Activated T-helper 1 cell treated with anti-CD3 and anti-CD28 coated beads, Interleukin-2, amount 50 U/mL, for 16 hours (primary cell): ENCODE measurements around the gene MASP2.
"Not testable (repeated sequence)": the region's sequence is repeated elsewhere in the genome, so short reads cannot be mapped to it uniquely, and the experiment has no call there.

Experiments
- DNase-seq, 2 donors: peaks; one replicate each; pipeline ENCODE4 v3.0.0-alpha.2; 2020; ENCODE audit warnings: low read depth in 1 of 2, low spot score in 1 of 2

Gene MASP2

DNA sequence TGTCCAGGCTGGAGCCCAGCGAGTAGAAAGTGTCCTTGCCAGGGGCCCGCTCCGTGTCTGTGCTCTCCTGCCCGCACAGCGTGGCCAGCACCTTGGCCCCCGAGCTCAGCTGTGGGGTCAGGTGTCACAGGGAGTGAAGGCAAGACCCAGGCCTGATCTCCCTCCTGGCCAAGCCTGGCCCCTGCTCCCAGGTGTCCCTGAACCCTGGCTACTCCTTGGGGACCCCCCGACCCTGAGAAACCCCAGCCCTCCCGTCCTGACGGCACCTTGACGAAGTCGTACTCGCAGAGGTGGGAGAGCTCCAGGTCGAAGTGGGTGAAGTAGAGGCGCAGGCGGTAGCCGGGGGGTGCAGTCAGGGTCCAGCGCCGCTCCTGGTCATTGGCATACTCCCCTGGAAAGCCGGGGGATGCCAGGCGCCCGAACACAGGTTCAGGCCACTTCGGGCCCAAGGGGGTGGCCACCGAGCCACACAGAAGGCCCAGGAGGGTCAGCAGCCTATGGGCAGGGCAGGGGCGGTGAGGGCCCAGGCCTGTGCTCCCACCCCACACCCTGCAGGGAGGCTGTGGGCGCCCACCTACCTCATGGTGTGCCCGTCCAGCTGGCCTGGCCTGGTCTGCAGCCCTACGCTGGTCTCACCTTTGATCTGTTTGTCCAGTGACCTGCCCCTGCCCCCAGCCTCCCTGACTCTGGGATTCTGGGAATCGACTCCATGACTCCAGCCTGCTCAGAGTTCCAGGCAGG, at the start of gene MASP2:
TSS of gene MASP2 (minus strand) at position 615 of the 741 bp plus-strand sequence. CDS start at position 583, 32 bp downstream.
- no peak for DNase-seq

DNA sequence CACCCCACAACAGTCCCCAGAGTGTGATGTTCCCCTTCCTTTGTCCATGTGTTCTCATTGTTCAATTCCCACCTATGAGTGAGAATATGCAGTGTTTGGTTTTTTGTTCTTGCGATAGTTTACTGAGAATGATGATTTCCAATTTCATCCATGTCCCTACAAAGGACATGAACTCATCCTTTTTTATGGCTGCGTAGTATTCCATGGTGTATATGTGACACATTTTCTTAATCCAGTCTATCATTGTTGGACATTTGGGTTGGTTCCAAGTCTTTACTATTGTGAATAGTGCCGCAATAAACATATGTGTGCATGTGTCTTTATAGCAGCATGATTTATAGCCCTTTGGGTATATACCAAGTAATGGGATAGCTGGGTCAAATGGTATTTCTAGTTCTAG, 36.7 kb upstream of the MASP2 start:
- DNase-seq, result not testable (repeated sequence)

DNA sequence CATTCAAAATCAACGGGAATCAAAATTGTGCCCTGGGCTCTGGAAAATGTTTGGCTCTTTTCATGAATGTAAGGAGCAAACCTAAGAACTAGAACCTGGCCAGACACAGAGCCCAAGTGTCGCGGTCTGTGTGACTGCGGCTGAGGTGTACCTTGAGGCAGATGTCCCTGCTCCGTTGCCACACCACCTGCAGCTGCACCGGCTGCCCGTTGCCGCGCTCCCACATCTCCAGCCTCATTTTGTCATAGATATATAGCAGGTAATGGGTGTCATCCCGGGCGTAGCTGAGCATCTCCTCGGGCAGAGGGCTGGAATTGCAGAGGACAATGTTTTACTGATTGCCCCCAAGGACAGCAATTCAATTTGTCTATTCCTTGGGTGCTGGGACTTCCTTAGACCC, 33.9 kb upstream of the MASP2 start:
- no peak for DNase-seq

DNA sequence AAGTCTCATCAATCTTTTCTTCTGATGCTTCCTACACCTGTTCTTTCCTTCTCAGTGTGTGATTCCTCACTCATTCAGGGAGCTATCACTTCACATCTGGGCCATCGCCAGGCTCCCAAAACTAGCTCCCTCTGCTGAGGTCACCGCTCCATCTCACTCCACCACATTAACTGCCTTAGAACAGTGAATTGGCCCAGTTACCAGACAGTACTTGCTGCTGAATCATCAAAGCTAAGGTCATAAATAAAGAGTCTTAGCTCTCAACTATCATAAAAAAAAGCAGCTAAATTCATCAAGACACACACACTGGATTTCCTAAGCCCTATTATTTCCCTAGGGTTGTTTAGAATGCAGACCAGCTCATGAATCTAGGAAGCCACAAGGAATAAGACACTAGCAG, 31.6 kb upstream of the MASP2 start:
- DNase-seq, result no peak

DNA sequence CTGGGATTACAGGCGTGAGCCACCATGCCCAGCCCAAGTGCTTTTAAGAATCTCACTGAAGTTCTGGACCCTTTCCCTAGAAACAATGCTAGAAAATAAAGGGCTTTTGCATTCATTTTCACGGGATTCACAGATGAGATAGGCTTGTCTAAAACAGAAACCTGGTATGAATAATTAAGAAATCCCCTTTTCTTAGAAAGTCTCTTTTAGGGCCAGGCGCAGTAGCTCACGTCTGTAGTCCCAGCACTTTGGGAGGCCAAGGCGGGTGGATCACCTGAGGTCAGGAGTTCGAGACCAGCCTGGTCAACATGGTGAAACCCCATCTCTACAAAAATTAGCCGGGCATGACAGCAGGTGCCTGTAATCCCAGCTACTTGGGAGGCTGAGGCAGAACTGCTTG, 26.4 kb upstream of the MASP2 start:
- not testable (repeated sequence) for DNase-seq

DNA sequence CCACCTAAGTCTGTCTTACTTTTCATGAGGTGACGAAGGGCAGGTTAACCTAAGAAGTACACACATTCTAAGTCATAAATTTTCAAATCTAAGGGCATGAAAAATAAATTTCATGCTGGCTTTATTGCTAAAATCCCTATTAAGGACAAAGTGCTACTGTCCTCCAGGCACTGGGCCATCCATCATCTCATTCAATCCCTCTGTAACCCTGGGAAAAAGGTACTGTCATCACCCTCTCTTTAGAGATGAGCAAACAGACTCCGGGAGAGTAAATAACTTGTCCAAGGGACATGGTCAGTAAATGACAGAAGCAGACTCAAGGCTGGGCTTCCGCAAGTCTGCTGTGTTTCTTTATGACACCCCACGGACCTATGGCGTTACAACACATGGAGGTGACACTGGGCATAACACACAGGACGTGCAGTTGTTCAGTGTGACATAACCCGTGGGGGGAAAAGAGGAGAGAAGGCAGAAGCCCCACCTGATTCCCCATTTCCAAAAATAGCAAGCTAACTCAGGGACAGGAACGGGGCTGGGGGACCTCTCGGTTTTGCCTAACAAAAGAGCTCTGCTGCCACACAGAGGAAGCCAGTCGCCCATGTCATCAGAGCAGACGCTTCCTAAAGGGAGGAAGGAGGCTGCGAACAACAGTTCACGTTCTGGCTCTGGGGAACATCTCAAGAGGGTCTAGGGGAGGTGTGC, 25.3 kb upstream of the MASP2 start:
- no peak for DNase-seq

- no peak for DNase-seq
These were observed 24.6 kb upstream of the MASP2 start for GRCh38 chr1:11071463-11072215.

DNA sequence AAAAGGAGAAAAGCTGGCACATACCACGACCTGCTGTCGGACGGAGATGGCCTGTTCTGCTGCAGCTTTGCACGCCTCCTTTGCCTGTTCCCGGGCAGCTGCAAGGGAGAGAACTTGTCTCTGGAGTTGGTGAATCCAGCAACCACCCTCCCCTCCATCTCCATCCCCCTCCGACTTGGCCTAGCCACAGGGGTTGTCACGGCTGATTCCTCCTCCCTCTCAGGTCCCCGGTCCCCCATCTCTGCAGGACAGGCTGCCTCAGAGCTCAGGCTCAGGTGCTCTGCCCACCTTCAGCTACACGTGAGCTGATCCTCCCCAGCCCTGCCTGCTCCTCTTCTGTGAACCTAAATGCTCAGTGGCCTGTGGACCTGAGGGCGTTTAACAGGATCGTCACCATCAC, 23.8 kb upstream of the MASP2 start:
- no peak for DNase-seq

GRCh38 chr1:11068600-11069473, 21.8 kb upstream of the MASP2 start:
- no peak for DNase-seq

- DNase-seq, result no peak
These were observed 20.9 kb upstream of the MASP2 start for GRCh38 chr1:11067716-11068599.

- no peak for DNase-seq
These were observed 18.8 kb upstream of the MASP2 start for GRCh38 chr1:11065796-11066195.

DNA sequence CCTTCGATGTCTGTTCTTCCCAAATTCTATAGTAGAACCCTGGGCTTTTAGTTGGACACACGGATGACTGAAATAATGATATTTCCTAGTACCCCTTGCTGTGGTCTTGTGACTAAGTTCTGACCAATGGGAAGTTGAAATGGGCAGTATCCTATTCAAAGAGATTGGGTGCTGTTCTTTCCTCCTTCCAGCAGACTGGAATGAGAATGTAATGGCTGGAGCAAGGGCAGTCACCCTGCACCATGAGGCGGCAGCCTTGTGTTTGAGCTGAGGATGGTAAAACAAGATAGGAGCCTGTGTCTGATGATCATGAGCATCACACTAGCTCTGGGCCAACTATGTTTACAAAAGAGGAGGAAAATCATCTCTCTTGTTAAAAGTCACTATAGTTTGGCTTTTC, 17.9 kb upstream of the MASP2 start:
- no peak for DNase-seq

DNA sequence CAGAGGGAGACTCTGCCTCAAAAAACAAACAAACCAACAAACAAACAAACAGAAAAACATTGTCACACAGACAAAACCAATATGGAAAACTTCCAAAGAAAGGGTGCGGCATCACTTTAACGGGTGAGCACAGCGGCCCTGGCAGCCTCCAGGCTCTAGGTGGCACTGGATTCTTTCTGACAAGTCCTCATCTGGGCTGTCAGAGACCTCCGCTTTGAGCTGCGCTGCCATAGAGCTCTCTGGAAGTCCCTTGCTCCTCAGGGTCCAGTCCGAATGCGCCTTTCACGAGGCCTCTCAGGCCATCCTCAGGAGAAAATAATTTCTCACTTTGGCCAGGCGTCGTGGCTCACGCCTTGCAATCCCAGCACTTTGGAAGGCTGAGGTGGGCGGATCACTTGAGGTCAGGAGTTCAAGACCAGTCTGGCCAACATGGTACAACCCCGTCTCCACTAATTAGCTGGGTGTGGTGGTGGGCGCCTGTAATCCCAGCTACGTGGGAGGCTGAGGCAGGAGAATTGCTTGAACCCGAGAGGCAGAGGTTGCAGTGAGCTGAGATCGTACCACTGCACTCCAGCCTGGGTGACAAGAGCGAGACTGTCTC, 17.0 kb upstream of the MASP2 start:
- DNase-seq, result not testable (repeated sequence)

DNA sequence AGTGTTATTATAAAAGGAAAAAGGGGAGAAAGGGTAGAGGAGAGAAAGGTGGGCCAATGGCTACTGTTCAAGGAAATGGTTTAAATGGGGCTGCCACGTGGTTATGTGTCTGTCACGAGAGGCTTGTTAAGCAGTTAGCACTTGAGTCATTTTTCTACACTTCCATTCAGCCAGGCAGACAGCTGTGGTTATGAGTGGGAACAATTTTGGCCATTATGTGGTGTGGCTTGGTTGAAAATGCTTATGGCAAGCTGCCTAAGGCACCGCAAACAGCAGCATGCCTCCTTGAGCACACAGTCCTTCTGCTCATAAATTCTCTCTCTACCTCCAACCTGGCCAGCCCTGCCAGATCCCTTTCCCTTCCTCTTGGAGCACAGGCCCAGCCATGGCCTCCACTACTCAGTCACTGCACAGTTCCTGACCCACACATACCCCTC, 15.9 kb upstream of the MASP2 start:
- no peak for DNase-seq

DNA sequence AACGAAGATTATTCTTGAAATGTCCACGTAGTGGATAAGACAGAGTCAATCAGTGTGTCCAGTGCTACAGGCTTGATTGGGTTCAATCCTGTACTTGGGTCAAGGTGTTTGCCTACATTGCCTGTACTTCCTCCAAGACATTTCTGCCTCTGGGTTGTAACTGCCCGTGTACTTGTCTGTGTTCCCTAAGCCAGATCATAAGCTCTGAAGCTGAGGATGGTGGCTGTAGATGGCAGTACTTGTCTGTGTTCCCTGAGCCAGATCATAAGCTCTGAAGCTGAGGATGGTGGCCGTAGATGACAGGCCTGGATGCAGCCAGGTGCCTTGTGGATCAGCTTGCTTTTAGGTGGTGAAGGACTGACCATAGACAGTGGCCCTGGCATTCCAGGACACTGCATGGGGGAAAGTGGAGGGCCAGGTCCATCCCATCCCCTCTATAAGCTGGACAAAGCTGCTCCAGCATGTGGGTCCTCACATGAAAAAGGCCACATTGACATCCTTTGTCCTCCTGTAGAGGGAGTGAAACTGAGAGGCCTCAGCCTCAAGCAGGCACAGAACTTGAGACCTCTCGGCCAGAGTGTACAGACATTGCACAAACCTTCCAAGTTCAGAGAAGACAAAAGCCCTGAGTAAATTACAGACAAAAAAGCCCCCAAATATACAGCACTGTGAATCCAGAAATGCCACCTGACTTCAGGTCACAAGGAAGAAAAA, 14.8 kb upstream of the MASP2 start:
- no peak for DNase-seq

DNA sequence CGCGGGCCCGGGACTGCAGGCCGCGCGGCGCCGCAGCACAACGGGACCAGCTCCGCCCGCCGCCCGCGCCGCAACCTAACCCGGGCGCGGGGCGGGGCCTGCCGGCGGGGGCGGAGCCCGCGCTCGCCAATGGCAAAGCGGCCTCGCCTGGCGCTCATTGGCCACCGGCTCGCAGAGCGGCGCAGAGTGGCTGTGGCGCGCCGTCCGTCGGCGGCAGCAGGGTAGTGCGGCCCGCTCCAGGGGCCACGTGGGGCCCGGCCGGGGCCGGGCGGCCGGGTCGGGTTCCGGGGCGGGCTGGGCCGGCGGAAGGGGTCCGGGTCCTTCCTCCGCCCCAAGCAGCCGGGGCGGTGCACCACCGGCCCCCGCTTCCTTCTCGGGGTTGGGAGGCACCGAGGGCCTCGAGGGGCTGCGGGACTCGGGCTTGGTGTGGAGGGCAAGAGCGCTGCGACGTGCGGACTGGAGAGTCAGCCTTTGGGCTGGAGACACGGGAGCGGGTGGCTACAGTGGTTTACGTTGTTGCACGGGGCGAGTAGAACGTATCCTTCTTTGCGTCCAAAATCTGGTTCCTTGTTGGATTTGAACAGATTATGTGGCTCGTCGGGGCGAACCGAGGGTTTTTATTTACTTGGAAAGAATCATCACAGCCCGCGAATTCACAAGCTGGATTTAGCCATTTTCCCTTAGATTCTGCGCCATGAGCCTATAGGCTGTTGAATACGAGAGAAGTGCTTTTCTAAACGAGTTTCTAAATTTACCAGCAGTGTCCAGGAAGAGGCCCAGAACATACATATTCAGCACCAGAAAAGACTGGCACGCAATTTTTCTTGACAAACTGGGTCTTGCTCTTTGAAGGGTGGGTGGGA, 13.2 kb upstream of the MASP2 start, which contains the start of gene SRM:
TSS of gene SRM (minus strand) at position 51 of the 863 bp plus-strand sequence. CDS start 75 bp downstream, outside the sequence.
- peak; percentile 80 to 89 for DNase-seq

DNA sequence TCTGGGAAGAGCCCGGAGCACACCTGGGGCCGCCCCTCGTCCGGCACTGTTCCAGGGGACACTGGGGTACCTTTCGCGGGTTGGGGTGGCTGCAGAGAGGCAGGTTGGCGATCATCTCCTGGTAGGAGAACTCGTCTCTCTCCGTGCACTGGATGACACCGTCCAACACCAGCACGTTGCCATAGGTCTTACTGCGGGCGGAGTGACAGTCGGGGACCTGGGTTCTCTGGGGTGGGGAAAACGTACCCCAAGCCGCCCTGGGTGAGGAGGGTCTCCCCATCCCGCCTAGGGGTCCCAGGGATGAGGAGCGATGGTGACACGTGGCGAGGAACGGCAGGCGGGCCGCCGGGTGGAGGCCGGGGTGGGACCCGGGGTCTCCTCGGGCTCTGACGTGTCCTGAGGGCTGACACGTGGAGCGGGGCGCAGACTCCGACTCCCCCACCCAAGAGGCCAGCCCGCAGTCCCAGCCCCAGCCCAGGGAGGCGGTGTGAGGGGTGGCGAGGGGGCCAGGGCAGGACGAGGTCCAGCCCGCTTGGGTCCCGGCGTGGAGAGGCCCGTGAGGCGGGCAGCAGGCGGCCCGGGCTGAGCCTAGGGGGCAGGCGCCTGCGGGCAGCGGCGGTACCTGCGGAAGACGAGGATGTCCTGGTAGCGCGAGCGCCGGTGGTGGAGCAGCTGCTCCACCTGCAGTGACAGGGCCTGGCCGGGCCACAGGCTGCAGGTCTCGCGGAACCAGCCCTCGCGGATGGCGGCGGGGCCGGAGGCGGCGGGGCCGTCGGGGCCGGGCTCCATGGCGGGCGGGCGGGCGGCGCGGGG, 12.3 kb upstream of the MASP2 start:
- DNase-seq, result no peak
